ENCODE data around the gene DUSP10.

DNA sequence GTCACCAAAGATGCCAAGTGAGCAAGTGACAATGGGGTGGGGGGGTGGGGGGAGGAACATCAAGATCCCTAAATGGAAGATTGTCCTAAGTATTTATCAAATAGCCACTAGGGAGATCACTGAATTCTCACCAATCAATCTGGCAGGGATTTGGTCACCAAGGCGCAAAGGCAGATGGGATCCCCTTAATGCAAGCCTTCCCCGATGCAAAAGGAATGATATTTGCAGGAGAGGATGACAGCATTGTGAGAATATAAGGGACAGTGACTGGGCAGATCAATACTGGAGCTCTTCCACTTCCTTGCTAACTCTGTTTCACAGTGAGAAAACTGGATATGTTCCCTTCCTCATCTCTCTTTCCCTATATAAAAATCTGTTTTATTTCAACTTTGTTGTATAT is 40.9 kb downstream of the DUSP10 start:
- TF ChIP-seq, protein P1, sequence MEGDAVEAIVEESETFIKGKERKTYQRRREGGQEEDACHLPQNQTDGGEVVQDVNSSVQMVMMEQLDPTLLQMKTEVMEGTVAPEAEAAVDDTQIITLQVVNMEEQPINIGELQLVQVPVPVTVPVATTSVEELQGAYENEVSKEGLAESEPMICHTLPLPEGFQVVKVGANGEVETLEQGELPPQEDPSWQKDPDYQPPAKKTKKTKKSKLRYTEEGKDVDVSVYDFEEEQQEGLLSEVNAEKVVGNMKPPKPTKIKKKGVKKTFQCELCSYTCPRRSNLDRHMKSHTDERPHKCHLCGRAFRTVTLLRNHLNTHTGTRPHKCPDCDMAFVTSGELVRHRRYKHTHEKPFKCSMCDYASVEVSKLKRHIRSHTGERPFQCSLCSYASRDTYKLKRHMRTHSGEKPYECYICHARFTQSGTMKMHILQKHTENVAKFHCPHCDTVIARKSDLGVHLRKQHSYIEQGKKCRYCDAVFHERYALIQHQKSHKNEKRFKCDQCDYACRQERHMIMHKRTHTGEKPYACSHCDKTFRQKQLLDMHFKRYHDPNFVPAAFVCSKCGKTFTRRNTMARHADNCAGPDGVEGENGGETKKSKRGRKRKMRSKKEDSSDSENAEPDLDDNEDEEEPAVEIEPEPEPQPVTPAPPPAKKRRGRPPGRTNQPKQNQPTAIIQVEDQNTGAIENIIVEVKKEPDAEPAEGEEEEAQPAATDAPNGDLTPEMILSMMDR (IDR thresholded peaks at IDR 0.05; ENCODE audit: insufficient read depth, low read length), result no peak
- no peak for TF ChIP-seq POLR2AphosphoS5 (IDR thresholded peaks at IDR 0.05; ENCODE audit: low read depth)

Measured in HL-60 (cell line).